NCI-H748 treated with DMSO at 0.1 percent for 48 hours (cell line): ENCODE data around the gene DSE.

Experiments
- DNase-seq: peaks from one replicate; lab custom pipeline; 2025; lab: John Stamatoyannopoulos, UW

The DSE gene

GRCh38 chr6:116482780-116483179 is 112.0 kb downstream of the DSE start:
- DNase-seq, result no peak

DNA sequence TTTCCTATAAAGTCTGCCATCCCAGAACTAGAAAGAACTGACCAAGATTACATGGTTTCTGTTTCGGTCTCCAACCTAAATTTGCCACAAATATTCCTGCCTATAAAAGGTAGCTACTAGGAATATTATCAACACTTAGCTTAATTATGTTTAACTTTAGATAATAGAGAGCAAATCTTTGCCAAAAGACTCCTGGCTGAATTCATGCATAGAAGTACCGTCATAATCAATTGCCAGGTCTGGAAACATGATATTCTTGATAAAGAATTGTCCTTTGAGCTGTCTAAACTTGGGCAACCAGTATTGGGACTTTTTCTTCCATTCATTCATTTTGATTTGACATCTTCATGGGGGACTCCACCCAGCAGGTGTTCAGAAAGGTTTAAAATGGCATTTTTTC is 112.9 kb downstream of the DSE start:
- DNase-seq, result no peak

GRCh38 chr6:116485559-116486184 is 114.9 kb downstream of the DSE start:
- DNase-seq, result no peak

DNA sequence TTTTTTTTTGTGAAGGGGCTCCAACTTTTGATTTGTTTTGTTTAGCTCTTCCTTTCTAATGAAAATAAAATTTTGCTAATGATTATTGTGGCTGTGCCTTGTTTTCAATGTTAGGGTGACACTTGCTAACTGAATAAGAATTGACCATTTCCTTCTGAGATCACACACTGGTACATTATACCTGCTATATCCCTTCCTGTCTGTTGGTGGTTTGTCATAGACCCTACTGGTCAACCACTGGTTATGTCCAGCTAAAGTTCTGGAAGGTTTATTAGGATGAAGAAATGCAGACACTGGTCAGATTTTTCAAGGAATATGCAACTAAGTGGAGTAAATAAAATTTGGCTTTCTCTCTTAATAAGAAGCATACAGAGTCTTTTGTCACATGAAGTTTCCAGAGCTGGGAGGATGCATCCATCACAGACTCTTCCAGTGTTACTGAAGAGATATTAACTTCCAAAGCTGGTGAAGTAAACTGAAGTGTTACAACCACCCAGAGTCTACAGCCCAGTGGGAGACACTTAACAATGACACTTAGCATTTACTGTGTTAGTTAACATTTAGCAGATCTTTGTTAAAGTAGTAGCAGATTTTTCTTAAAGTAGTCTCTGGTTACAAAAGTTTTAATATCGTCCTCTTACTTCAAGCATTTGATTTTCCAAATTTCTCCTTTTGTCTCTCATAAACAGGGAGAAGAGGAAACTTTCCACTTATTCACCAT is 121.0 kb downstream of the DSE start:
- DNase-seq, result no peak

GRCh38 chr6:116492331-116493067 is 121.8 kb downstream of the DSE start:
- no peak for DNase-seq
